Neuron (in vitro differentiated cells): ENCODE results near the gene ACSM5.
"Not testable (repeated sequence)": the region's sequence is repeated elsewhere in the genome, so short reads cannot be mapped to it uniquely, and the experiment has no call there.

Experiments used
- H2AFZ ChIP-seq: one replicate; pipeline ENCODE4 v1.6.1; 2013; ENCODE audit warnings: low read depth, mild to moderate bottlenecking, inconsistent platforms, low read length, moderate library complexity
- H3K27me3 ChIP-seq: one replicate; pipeline ENCODE4 v1.6.1; 2013; ENCODE audit warnings: low read length; ENCODE audit not compliant: insufficient read depth
- H3K36me3 ChIP-seq: one replicate; pipeline ENCODE4 v1.6.1; 2013; ENCODE audit warnings: low read length; ENCODE audit not compliant: insufficient read depth
- H3K4me1 ChIP-seq: one replicate; pipeline ENCODE4 v1.6.1; 2013; ENCODE audit warnings: low read length; ENCODE audit not compliant: insufficient read depth
- H3K4me3 ChIP-seq: 2 replicates; pipeline ENCODE4 v1.5.1; 2013; ENCODE audit warnings: mild to moderate bottlenecking, low read length, moderate library complexity
- H3K9me3 ChIP-seq: one replicate; pipeline ENCODE4 v1.6.1; 2013; ENCODE audit warnings: low read length

ACSM5 gene

GRCh38 chr16:20411055-20411454 lies 1.7 kb downstream of the ACSM5 start:
- Histone ChIP-seq H2AFZ (no peak overlapping the region), H3K4me3 (no peak overlapping the region), H3K27me3 (no peaks in the 10 kb centered on the region), H3K9me3 (no peaks in the 10 kb centered on the region), H3K36me3 (no peaks in the 10 kb centered on the region), H3K4me1 (no peaks in the 10 kb centered on the region)

GRCh38 chr16:20415541-20415940 lies 6.2 kb downstream of the ACSM5 start:
- no peaks in the 10 kb centered on the region for H3K4me1 ChIP-seq
- no peak overlapping the region for H2AFZ ChIP-seq
- no peak overlapping the region for H3K4me3 ChIP-seq
- no peaks in the 10 kb centered on the region for H3K27me3 ChIP-seq
- H3K9me3 ChIP-seq = no peaks in the 10 kb centered on the region
- H3K36me3 ChIP-seq = no peaks in the 10 kb centered on the region

GRCh38 chr16:20419093-20419492 lies 9.8 kb downstream of the ACSM5 start:
- H3K36me3 ChIP-seq, H3K9me3 ChIP-seq, H3K4me3 ChIP-seq, H3K4me1 ChIP-seq, H2AFZ ChIP-seq, H3K27me3 ChIP-seq: not testable (repeated sequence)

DNA sequence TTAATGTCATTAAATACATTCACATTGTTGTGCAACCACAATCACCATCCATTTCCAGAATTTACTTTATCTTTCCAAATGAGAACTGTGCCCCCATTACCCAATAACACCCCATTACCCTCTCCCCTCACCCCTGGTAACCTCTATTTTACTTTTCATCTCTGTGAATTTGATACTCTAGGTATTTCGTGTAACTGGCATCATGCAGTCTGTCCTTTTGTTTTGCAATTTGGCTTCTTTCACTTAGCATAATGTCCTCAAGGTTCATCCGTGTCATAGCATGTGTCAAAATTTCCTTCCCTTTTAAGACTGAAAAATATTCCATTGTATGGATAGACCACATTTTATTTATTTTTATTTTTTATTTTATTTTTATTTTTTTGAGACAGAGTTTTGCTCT lies 12.4 kb downstream of the ACSM5 start:
- not testable (repeated sequence) for H3K4me1 ChIP-seq, H3K4me3 ChIP-seq, H3K27me3 ChIP-seq, H2AFZ ChIP-seq, H3K9me3 ChIP-seq, H3K36me3 ChIP-seq

DNA sequence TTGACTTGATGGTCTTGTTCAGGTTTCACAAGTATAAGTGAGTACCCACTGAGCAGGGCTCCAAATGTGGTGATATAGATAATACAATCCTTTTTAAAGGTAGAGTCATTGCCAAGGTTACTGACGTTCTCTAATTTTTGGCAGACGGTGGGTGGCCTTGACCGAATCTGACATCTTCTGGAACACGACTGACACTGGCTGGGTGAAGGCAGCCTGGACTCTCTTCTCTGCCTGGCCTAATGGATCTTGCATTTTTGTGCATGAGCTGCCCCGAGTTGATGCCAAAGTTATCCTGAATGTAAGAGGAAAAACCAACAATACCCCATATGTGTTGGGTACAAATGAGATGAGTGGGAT lies 14.4 kb downstream of the ACSM5 start:
- H3K9me3 ChIP-seq, H3K36me3 ChIP-seq, H3K4me1 ChIP-seq, H2AFZ ChIP-seq, H3K4me3 ChIP-seq, H3K27me3 ChIP-seq: not testable (repeated sequence)

DNA sequence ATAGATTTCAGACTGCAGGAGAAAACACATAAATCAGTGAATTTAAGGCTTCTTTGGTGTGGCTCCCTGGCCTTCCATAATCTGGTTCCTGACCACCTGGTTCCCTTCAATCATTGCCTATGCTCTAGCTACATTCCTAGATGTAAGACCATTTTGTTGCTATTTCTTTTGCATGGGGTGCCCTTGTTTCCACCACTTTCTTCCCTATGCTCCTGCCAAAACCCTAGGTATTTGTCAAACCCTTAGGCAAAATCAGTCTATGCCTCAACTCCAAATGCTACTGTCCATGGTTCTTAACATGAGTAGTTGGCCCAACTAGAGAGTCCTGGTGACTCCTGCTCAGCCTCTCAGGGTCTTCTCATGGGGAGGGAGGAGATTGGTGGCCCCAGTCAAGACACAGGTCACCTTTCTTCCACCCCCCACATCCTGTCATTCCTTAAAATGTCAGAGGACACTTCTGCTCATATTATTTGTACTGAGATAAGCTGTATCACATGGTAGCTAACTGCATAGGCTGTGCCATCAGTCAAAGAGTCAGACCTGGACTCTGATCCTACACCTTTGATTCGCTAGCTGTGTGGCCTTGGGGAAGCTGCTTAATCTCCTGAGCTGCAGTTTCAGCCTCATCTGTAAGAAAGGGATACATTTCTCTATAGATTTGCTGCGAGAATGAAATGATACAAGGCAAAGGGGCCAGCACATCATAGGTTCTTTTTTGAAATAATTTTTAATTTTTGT lies 15.0 kb downstream of the ACSM5 start:
- H3K27me3 ChIP-seq = no peaks in the 10 kb centered on the region
- H3K36me3 ChIP-seq = no peaks in the 10 kb centered on the region
- H3K4me3 ChIP-seq = no peak overlapping the region
- no peaks in the 10 kb centered on the region for H3K9me3 ChIP-seq
- no peaks in the 10 kb centered on the region for H3K4me1 ChIP-seq
- H2AFZ ChIP-seq = no peak overlapping the region

DNA sequence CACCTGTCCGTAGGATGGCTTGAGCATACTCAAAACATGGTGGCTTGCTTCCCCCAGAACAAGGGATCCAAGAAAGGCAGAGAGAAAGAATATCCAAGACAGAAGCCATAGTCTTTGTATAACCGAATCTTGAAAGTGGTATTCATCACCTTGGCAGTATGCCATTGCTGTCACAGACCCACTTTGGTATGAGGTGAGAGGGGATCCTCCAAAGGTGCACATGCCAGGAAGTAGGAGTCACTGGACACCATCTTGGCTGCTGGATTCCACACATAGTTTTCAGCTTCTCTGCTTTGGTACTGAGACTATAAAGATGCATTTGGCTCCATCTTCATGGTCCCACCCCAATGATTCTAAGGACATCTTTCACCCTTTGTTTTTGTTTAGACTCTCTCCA lies 18.1 kb downstream of the ACSM5 start:
- H3K27me3 ChIP-seq, H3K4me1 ChIP-seq, H3K4me3 ChIP-seq, H3K9me3 ChIP-seq, H3K36me3 ChIP-seq, H2AFZ ChIP-seq: not testable (repeated sequence)

DNA sequence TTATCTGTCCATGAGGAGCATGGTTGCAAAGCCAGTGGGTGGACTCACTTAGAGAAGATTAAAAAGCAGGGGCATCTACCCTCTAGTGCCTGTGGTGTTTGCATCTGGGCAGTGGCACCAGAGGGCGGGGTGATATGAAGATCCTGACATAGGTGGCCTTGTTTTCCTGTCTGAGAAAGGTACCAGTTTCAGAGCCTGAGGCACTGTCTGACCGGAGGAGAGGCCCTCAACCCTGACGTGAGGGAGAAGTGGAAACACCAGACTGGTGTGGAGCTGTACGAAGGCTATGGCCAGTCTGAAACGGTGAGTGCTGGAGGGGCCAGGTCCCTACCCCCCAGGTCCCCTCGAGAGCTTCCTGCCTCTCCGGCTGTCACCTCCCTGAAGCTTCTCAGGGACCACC lies 20.2 kb downstream of the ACSM5 start:
- H3K9me3 ChIP-seq, H3K4me1 ChIP-seq, H3K4me3 ChIP-seq, H3K27me3 ChIP-seq, H3K36me3 ChIP-seq, H2AFZ ChIP-seq: not testable (repeated sequence)

DNA sequence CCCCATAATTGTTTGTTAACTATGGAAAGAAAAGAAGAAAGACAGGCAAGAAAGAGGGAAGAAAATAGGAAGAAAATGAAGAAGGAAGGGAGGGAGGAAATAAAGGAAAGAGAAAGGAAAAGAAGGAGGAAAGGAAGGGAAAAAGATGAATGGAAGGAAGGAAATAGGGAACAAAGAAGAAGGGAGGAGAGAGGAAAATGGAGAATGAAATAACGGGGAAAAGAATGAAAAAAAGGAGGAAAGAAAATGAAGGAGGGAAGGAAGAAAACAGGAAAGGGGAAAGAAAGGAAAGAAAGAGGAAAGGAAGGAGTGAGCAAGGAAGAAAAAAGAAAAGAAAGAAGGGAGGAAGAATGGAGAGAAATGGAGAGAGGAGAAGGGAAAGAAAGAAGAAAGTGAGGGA lies 21.1 kb downstream of the ACSM5 start:
- H3K27me3 ChIP-seq, H3K4me1 ChIP-seq, H3K9me3 ChIP-seq, H3K36me3 ChIP-seq, H2AFZ ChIP-seq, H3K4me3 ChIP-seq: not testable (repeated sequence)

- Histone ChIP-seq H2AFZ (no peak overlapping the region), H3K36me3 (no peaks in the 10 kb centered on the region), H3K27me3 (no peaks in the 10 kb centered on the region), H3K4me1 (no peaks in the 10 kb centered on the region), H3K4me3 (no peak overlapping the region), H3K9me3 (no peaks in the 10 kb centered on the region)
Measured at GRCh38 chr16:20430948-20431347, 21.6 kb downstream of the ACSM5 start.

DNA sequence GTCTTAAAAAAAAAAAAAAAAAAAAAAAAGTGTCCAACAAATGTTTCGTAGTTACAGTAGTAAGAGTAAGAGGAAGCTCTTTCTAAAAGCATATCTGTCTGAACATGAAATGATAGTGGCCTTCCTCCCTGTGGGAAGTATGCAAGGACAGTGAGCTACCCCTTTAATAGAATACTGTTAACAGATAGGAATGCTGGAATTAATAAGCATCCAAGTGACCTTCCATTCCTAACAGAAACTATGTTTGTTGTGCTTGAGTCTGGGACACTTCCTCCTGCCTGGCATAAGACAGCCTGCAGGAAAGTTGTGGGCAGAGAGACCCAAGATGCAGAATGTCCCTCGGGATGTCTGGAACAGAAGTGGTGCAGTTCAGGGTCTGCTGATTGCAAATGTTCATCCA lies 29.6 kb downstream of the ACSM5 start:
- H3K27me3 ChIP-seq, H3K4me3 ChIP-seq, H3K9me3 ChIP-seq, H3K36me3 ChIP-seq, H2AFZ ChIP-seq, H3K4me1 ChIP-seq: not testable (repeated sequence)

DNA sequence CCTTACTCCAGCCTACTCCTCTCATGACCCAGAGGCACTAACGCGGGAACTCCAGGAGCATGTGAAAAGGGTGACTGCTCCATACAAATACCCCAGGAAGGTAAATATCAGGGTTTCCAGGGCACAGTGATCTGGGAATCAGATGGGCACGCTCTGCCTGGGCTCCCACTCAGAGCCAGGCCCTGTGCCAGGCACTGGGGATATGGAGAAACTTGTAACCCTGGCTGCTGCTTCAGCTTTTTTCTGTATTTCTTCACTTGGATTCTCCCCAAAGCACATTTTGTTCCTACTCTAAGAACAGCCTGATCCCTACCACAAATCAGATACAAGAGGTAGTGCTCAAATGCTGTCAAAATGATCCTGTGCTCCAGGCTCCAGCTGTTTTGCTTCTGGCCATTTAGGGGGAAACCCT lies 30.5 kb downstream of the ACSM5 start:
- not testable (repeated sequence) for H3K4me3 ChIP-seq, H2AFZ ChIP-seq, H3K4me1 ChIP-seq, H3K36me3 ChIP-seq, H3K27me3 ChIP-seq, H3K9me3 ChIP-seq

DNA sequence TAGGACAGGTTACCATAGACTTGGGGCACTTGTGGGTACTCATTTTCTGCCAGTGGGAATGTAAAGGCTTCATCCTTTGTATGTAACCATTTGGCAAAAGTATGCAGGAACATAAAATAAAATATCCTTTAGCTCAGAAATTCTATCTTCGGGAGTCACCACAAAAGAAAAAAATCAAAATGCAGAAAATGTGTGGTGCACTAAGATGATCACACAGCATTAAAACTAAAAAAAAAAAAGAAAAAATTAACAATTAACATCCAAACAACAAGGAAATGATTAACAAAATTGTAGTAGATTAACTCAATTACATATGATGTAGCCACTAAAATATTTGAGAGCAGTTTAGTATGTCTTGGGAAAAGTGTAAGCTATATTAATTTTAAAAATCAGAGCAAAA lies 31.4 kb downstream of the ACSM5 start:
- H3K4me1 ChIP-seq, H3K27me3 ChIP-seq, H3K36me3 ChIP-seq, H3K9me3 ChIP-seq, H2AFZ ChIP-seq, H3K4me3 ChIP-seq: not testable (repeated sequence)

DNA sequence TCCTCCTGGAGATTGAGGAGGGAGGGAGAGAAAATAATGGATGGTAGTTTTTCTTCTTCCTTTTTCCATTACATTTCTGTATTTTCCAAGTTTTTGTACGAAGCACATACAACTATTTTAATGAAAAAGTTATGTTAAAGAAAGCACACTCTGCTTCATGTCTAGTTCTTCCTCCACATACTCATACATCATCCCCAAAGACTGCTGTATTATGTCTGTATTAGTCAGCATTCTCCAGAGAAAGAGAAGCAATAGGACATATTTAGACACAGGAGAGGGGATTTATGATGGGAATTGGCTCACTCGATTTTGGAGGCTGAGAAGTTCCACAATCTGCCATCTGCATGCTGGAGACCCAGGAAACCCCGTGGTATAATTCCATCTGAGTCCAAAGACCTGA lies 31.9 kb downstream of the ACSM5 start:
- Histone ChIP-seq H3K9me3 (no peaks in the 10 kb centered on the region), H3K36me3 (no peaks in the 10 kb centered on the region), H2AFZ (no peak overlapping the region), H3K4me3 (no peak overlapping the region), H3K4me1 (no peaks in the 10 kb centered on the region), H3K27me3 (no peaks in the 10 kb centered on the region)
